ENCODE data around the gene MARK4. TPM values are rescaled to one million over a fixed set of nuclear protein-coding genes. Genes with fewer than 3 reads are reported as not detected.

The MARK4 gene
- total and polyA plus RNA-seq, 2 experiments from 2014 or later = 14.8 to 23.0 TPM

DNA sequence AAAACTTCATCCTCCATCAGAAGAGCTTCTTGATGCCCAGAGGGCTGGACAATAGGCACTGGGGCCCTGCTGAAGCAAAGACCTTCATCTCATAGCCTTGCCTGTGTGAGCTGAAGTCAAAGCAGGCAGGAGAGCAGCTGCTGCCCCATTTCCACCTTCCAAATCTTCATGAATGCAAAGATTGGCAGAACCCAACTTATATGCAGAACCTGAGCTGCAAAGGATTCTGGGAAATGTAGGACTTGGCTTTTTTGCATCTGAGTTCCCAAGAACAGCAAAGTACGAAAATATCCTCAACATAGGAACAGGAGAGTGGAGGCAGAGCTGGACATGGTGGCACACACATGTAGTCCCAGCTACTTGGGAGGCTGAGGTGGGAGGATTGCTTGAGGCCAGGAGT is 40.8 kb downstream of the MARK4 start:
- TF ChIP-seq, protein P1, sequence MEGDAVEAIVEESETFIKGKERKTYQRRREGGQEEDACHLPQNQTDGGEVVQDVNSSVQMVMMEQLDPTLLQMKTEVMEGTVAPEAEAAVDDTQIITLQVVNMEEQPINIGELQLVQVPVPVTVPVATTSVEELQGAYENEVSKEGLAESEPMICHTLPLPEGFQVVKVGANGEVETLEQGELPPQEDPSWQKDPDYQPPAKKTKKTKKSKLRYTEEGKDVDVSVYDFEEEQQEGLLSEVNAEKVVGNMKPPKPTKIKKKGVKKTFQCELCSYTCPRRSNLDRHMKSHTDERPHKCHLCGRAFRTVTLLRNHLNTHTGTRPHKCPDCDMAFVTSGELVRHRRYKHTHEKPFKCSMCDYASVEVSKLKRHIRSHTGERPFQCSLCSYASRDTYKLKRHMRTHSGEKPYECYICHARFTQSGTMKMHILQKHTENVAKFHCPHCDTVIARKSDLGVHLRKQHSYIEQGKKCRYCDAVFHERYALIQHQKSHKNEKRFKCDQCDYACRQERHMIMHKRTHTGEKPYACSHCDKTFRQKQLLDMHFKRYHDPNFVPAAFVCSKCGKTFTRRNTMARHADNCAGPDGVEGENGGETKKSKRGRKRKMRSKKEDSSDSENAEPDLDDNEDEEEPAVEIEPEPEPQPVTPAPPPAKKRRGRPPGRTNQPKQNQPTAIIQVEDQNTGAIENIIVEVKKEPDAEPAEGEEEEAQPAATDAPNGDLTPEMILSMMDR (IDR thresholded peaks at IDR 0.05; ENCODE audit: poor library complexity) = no peak
- TF ChIP-seq EZH2phosphoT487 (IDR thresholded peaks at IDR 0.05; ENCODE audit: low read depth, severe bottlenecking, unreplicated experiment) = no peak
- H3K4me2 ChIP-seq = no peak overlapping the region
- no peaks in the 10 kb centered on the region for H3K27me3 ChIP-seq
- H3K4me1 ChIP-seq (ENCODE audit: insufficient read depth) = no peaks in the 10 kb centered on the region
- DNase-seq (ENCODE audit: low spot score) = no peak
- no peaks in the 10 kb centered on the region for H3K9me3 ChIP-seq (ENCODE audit: low read depth)
- H3K27ac ChIP-seq = no peak overlapping the region
- H4K20me1 ChIP-seq (ENCODE audit: insufficient read depth, poor library complexity, severe bottlenecking) = no peaks in the 10 kb centered on the region
- no peaks in the 10 kb centered on the region for H3K79me2 ChIP-seq
- H2AFZ ChIP-seq = no peak overlapping the region
- H3K4me3 ChIP-seq = no peak overlapping the region
- WGBS (ENCODE audit: low lambda C conversion rate, missing lambda C conversion rate) = 100% methylated on average over 1 of the region's 1 CpG
- H3K36me3 ChIP-seq (replicated peaks; ENCODE audit: insufficient read depth, low read depth) = peaks cover 4% of the 10 kb centered on the region
- H3K9me2 ChIP-seq (replicated peaks; ENCODE audit: insufficient read depth) = no peaks in the 10 kb centered on the region

DNA sequence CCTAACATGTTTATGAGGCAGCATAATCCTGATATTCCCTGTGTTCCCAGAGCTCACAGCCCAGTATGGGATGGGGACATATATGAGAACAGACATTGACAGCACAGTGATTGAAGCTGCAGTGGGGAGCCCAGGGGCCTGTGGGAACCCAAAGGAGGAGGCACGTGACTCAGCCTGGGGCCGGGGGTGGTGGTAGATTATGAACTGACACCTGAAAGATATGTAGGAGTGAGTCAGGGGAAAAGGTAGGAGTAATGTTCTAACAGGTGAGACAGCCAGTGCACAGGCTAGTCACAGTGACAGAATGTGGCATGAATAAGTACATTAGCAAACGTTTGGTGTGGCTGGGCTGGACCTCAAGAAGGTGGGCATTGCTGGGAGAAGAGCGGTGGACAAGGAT is 42.6 kb downstream of the MARK4 start:
- TF ChIP-seq EZH2 (IDR thresholded peaks at IDR 0.05; ENCODE audit: borderline replicate concordance) (no peak), EZH2phosphoT487 (IDR thresholded peaks at IDR 0.05; ENCODE audit: low read depth, severe bottlenecking, unreplicated experiment) (no peak)
- TF ChIP-seq, protein P1 (IDR thresholded peaks at IDR 0.05; ENCODE audit: poor library complexity) = no peak
- H3K4me2 ChIP-seq = no peak overlapping the region
- no peak overlapping the region for H2AFZ ChIP-seq
- no peaks in the 10 kb centered on the region for H3K79me2 ChIP-seq
- no peak for DNase-seq (ENCODE audit: low spot score)
- H3K36me3 ChIP-seq (replicated peaks; ENCODE audit: insufficient read depth, low read depth) = peaks cover 4% of the 10 kb centered on the region
- no peaks in the 10 kb centered on the region for H4K20me1 ChIP-seq (ENCODE audit: insufficient read depth, poor library complexity, severe bottlenecking)
- no peaks in the 10 kb centered on the region for H3K27me3 ChIP-seq
- H3K9me3 ChIP-seq (ENCODE audit: low read depth) = no peaks in the 10 kb centered on the region
- H3K4me1 ChIP-seq (ENCODE audit: insufficient read depth) = no peaks in the 10 kb centered on the region
- H3K4me3 ChIP-seq = no peak overlapping the region
- H3K9me2 ChIP-seq (replicated peaks; ENCODE audit: insufficient read depth) = no peaks in the 10 kb centered on the region
- 81% methylated on average over 4 of the region's 4 CpGs for WGBS (ENCODE audit: low lambda C conversion rate, missing lambda C conversion rate)
- H3K27ac ChIP-seq = no peak overlapping the region

DNA sequence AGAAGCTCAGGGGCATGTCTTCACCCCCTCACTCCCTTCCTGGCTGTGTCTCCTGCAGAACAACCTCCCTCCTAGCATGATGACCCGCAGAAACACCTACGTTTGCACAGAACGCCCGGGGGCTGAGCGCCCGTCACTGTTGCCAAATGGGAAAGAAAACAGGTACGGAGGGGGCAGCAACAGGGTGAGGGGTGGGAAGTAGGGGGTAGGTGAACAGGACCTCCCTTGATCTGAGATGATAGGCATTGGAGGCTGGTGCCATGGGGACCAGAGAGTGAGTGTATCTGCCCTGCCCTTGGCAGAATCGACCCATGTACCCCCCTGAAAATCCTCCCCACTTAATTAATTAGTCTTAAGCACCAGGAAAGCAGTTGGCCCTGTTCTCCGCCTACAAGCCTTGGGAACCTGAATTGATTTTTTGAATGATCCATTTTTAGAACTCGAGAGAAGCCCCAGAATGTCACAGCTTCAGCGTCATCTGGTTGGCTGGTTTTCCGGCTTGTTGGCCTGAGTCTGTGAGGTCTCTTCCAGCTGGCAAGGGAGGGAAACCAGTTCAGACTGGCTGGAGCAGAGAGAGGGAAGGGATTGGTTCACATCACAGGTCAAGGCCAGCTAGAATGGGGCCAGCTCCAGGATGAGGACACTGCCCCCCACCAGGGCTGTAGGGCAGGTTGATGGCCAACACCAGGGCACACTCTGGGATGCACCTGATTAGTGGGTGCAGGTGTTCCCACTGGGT is 43.4 kb downstream of the MARK4 start:
- Histone ChIP-seq H3K4me3 (no peak overlapping the region), H3K27ac (no peak overlapping the region), H3K27me3 (no peaks in the 10 kb centered on the region), H2AFZ (no peak overlapping the region), H4K20me1 (ENCODE audit: insufficient read depth, poor library complexity, severe bottlenecking) (no peaks in the 10 kb centered on the region), H3K79me2 (no peaks in the 10 kb centered on the region), H3K4me2 (no peak overlapping the region), H3K9me3 (ENCODE audit: low read depth) (no peaks in the 10 kb centered on the region), H3K4me1 (ENCODE audit: insufficient read depth) (no peaks in the 10 kb centered on the region), H3K36me3 (replicated peaks; ENCODE audit: insufficient read depth, low read depth) (peaks cover 4% of the 10 kb centered on the region), H3K9me2 (replicated peaks; ENCODE audit: insufficient read depth) (no peaks in the 10 kb centered on the region)
- 96% methylated on average over 12 of the region's 12 CpGs for WGBS (ENCODE audit: low lambda C conversion rate, missing lambda C conversion rate)
- TF ChIP-seq EZH2 (IDR thresholded peaks at IDR 0.05; ENCODE audit: borderline replicate concordance) (no peak), EZH2phosphoT487 (IDR thresholded peaks at IDR 0.05; ENCODE audit: low read depth, severe bottlenecking, unreplicated experiment) (no peak)
- TF ChIP-seq, protein P1 (IDR thresholded peaks at IDR 0.05; ENCODE audit: poor library complexity) = no peak
- DNase-seq (ENCODE audit: low spot score) = no peak

Data from hepatocyte (in vitro differentiated cells).